GM15510 (cell line): ENCODE measurements around the gene DMXL1.

Source experiments
- POLR2A ChIP-seq: IDR thresholded peaks from 3 replicates; pipeline ENCODE4 v1.6.1; 2011; ENCODE audit warnings: borderline replicate concordance; ENCODE audit not compliant: insufficient read length; ENCODE audit errors: extremely low read depth

DMXL1 gene, protein sequence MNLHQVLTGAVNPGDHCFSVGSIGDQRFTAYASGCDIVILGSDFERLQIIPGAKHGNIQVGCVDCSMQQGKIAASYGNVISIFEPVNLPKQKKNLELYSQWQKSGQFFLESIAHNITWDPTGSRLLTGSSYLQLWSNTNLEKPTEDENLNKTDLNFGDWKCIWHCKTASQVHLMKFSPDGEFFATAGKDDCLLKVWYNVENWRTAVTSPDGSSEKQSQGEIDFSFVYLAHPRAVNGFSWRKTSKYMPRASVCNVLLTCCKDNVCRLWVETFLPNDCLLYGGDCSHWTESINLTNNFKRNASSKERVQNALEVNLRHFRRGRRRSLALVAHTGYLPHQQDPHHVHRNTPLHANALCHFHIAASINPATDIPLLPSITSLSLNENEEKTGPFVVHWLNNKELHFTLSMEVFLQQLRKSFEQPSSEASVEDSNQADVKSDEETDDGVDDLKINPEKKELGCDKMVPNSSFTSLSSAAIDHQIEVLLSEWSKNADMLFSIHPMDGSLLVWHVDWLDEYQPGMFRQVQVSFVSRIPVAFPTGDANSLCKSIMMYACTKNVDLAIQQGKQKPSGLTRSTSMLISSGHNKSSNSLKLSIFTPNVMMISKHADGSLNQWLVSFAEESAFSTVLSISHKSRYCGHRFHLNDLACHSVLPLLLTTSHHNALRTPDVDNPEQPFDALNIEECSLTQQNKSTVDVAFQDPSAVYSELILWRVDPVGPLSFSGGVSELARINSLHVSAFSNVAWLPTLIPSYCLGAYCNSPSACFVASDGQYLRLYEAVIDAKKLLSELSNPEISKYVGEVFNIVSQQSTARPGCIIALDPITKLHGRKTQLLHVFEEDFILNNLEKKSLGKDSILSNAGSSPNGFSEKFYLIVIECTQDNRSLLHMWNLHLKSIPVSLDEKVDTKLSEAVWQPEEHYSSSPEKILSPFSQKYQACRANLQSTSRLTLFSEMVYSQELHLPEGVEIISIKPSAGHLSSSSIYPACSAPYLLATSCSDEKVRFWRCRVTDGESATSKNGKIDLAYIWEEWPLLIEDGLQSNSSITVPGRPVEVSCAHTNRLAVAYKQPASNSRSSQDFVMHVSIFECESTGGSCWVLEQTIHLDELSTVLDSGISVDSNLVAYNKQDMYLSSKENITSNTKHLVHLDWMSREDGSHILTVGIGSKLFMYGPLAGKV (N-terminal part only)

GRCh38 chr5:119070828-119071560, at the start of gene DMXL1:
Gene DMXL1, plus strand, starts transcription at chr5:119071087. Its CDS starts 483 bp downstream, at chr5:119071570.
- peak; percentile 65 for TF ChIP-seq POLR2A

DNA sequence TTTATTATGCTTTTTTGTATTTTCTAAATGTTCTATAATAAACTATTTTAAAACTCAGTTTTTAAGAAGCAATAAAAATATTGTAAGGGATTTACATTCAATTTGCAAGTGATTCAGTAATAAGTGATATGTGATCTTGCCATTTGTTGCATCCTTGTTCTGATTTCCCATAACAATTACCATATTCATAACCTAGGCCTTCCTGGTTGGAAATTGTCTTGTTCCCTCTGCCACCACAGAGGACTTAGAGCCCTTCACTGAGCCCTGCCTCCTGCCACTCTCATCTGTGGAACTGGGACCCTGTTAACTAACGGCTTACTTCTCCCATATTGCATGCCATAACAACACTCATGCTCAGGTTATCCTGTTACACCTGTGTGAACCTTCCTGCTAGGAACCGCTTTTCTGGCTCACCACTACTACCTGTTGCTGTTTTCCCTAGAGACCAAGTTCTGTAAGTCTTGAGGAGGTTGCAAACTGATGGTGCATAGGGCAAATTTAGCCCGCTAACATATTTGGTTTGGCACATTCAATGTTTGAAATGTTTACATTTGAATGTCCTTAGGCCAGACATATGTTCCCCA, 49.6 kb upstream of the DMXL1 start:
- no peak for TF ChIP-seq POLR2A

DNA sequence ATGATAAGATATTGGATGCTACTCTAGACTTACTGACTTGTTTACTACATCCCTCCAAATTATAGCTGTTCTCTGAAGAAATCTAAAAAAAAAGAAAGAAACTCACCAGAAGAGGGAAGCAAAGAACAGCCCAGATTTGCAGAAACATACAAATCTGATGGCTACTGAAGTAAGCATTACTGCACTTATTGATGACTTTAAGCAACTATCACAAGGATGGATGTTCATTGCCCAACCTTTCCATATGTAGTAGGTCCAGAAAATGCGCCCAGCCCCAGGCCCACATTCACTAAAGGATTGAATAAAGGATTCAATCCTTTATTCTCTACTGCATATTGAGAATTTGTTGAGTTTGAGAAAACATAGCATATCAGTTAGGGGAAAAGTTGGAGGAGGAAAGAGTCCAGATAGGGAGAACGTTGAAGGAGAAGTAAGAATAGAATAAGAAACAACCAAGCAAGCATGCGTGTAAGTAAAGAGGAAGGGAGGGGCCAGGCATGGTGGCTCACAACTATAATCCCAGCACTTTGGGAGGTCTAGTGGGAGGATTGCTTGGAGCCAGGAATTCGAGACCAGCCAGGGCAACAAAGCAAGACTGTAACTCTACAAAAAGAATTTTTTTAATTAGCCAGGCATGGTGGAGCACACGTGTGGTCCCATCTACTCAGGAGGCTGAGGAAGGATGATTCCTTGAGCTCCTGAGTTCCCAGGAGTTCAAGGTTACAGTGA, 48.7 kb upstream of the DMXL1 start:
- TF ChIP-seq POLR2A: no peak

- no peak for TF ChIP-seq POLR2A
Observed at GRCh38 chr5:119022773-119023172, 48.1 kb upstream of the DMXL1 start.

DNA sequence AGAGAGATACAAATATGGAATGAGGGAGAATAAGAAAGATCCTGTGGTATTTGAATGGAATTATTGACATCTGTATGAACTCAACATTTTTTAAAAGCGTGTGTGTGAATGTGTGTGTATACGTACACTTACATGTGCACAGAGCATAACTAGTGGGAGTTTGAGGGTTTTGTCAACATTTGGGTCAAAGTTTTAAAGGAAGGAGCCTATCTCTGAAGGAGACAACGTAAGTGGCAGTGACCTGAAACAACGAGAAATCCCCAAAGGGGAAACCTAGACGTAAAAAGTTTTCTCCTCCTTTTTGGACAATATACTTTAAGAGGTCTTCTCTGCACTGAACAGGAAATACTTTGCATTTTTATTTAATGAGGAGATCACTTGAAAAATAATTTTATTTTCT, 42.3 kb upstream of the DMXL1 start:
- TF ChIP-seq POLR2A: no peak

- TF ChIP-seq POLR2A: no peak
Observed at GRCh38 chr5:119031011-119031886, 39.6 kb upstream of the DMXL1 start.

DNA sequence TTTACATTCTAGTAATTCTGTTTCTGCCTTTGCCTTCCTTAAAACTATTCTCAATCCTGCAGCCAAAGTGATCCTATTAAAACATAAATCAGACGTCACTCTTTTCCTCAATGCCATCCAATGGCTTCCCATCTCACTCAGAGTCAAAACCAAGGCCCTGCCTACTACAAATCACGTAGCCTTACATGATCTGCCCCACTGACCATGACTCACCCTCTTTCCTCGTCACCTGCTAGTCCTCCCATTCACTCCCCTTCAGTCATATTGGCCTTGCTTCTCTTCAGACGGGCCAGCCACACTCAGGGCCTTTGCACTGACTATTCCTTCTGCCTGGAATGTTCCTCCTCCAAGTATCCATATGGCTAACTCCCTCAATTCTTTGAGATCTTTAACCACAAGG, 39.0 kb upstream of the DMXL1 start:
- peak; percentile 44 for TF ChIP-seq POLR2A

- peak; percentile 14 for TF ChIP-seq POLR2A
Observed at GRCh38 chr5:119032656-119033055, 38.2 kb upstream of the DMXL1 start.

DNA sequence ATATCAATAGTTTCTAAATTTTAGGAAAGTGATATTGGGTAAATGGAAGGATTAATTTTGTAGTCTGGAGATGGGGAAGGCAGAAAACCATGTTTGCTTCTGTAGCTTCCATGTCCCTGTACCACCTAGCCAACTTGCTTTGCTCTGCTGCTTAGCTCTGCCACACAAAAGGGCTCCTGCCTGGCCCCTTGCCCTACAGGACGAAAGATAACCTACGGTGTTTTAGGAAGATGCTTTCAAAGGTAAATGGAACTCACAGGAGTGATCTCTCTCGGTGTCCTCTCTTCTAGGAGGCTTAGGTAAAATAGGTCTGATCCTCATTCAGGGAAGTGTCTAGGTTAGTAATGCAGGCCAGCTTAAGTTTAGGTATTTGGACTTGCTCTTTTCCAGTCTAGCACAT, 37.8 kb upstream of the DMXL1 start:
- TF ChIP-seq POLR2A: no peak

GRCh38 chr5:119036101-119036762, 34.7 kb upstream of the DMXL1 start:
- no peak for TF ChIP-seq POLR2A

- no peak for TF ChIP-seq POLR2A
Observed at GRCh38 chr5:119037496-119038215, 33.2 kb upstream of the DMXL1 start.
